Endodermal cell (in vitro differentiated cells): Measurements from ENCODE around the gene SPOCK2. TPM values are rescaled to one million over a fixed set of nuclear protein-coding genes. Genes with fewer than 3 reads are reported as not detected.

Experiments used
- DNase-seq: peaks from one replicate; pipeline ENCODE4 v3.0.0-alpha.2; 2017
- H3K27ac ChIP-seq: 2 replicates; pipeline ENCODE4 v1.5.1; 2013; ENCODE audit warnings: mild to moderate bottlenecking, low read depth, low read length, moderate library complexity
- H3K27me3 ChIP-seq: 2 replicates; pipeline ENCODE4 v1.6.1; 2013; ENCODE audit warnings: mild to moderate bottlenecking, low read length, moderate library complexity; ENCODE audit not compliant: insufficient read depth, control insufficient read depth, poor library complexity, severe bottlenecking
- H3K36me3 ChIP-seq: 2 replicates; pipeline ENCODE4 v1.7.0; 2013; ENCODE audit warnings: mild to moderate bottlenecking, low read length, moderate library complexity; ENCODE audit not compliant: control insufficient read depth, insufficient read depth
- H3K4me1 ChIP-seq: one replicate; pipeline ENCODE4 v1.7.0; 2013; ENCODE audit warnings: low read length; ENCODE audit not compliant: control insufficient read depth, insufficient read depth
- H3K4me3 ChIP-seq: 2 replicates; pipeline ENCODE4 v1.5.1; 2013; ENCODE audit warnings: mild to moderate bottlenecking, low read length, moderate library complexity
- H3K9ac ChIP-seq: 2 replicates; pipeline ENCODE4 v1.6.1; 2013; ENCODE audit warnings: mild to moderate bottlenecking, low read length, moderate library complexity; ENCODE audit not compliant: poor library complexity, severe bottlenecking; ENCODE audit errors: extremely low read depth
- H3K9me3 ChIP-seq: 2 replicates; pipeline ENCODE4 v1.6.1; 2013; ENCODE audit warnings: mild to moderate bottlenecking, low read length, moderate library complexity; ENCODE audit not compliant: control insufficient read depth
- H3K27ac Mint-ChIP-seq: 2 replicates; pipeline ENCODE4 v1.8.0; 2020; ENCODE audit warnings: mixed read lengths
- H3K27me3 Mint-ChIP-seq: 2 replicates; pipeline ENCODE4 v1.8.0; 2021; ENCODE audit warnings: mild to moderate bottlenecking, mixed read lengths; ENCODE audit not compliant: insufficient read depth
- H3K36me3 Mint-ChIP-seq: 2 replicates; pipeline ENCODE4 v1.8.0; 2020; ENCODE audit warnings: low read depth, mixed read lengths
- H3K4me1 Mint-ChIP-seq: 2 replicates; pipeline ENCODE4 v1.8.0; 2020; ENCODE audit warnings: mixed read lengths
- H3K4me3 Mint-ChIP-seq: 2 replicates; pipeline ENCODE4 v1.8.0; 2020; ENCODE audit warnings: mild to moderate bottlenecking, moderate library complexity, mixed read lengths
- H3K9me3 Mint-ChIP-seq: 2 replicates; pipeline ENCODE4 v1.8.0; 2020; ENCODE audit warnings: mild to moderate bottlenecking, mixed read lengths
- WGBS, 2 experiments: methylation state at CpG; one replicate each; pipeline versions ENCODE4 v1.1.5 to v1.1.7; 2013; ENCODE audit warnings: missing lambda C conversion rate in 2 of 2, mixed read lengths in 1 of 2; ENCODE audit not compliant: insufficient coverage in 1 of 2, insufficient read length in 1 of 2; 5-methylcytosine and 5-hydroxymethylcytosine counted together
- total RNA-seq, 2 donors: library from RNA; stranded (reverse); fragmentation: NEBNext Ultra II Directional in 1 of 2; extraction: Animal tissue kit (Norgen Biotek cat#: 25700) in 1 of 2; gene quantifications; 2 replicates in 1 of 2; 3 replicates in 1 of 2; pipeline ENCODE4 v1.2.1, GENCODE V29; 2021
- TF ChIP-seq, protein P1 (sequence below): fragments of 200-600 bp; sonication (generic); conservative IDR thresholded peaks from 2 replicates; pipeline ENCODE4 v1.5.0; 2021; ENCODE audit warnings: antibody characterized with exemption, mild to moderate bottlenecking

SPOCK2 gene
- total RNA-seq, 2 donors from 2014 or later = 1.6 to 3.7 TPM

DNA sequence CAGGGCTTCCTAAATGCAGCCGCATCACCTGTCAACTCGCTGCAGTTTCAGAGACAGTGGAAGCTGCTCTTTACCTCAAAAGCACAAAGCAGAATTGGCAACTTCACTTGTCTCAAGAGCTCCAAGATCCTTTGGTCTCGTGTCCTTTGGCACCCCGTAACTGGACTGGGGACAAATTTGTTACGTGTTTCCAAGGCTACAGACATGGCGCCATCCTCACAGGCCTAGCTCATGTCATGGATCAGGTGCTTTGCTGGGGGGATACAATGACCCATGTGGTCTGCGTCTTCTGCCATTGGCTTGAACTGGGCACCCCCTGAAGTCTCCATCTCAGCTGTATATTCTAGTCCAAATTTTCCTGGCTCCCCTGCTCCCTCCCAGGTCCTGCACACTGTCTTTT, 75.6 kb downstream of the SPOCK2 start:
- no peak overlapping the region for H3K27ac Mint-ChIP-seq
- Histone ChIP-seq H3K36me3 (peaks cover 17% of the 10 kb centered on the region), H3K4me3 (no peak overlapping the region), H3K9ac (no peak overlapping the region), H3K27me3 (no peaks in the 10 kb centered on the region), H3K9me3 (no peaks in the 10 kb centered on the region), H3K27ac (no peak overlapping the region), H3K4me1 (peaks cover 10% of the 10 kb centered on the region)
- 80 to 84% methylated on average over 7 of the region's 7 CpGs for WGBS, 2 experiments
- no peak overlapping the region for H3K4me3 Mint-ChIP-seq
- no peaks in the 10 kb centered on the region for H3K9me3 Mint-ChIP-seq
- peaks cover 12% of the 10 kb centered on the region for H3K4me1 Mint-ChIP-seq
- H3K27me3 Mint-ChIP-seq = no peaks in the 10 kb centered on the region
- no peak for DNase-seq
- TF ChIP-seq, protein P1, sequence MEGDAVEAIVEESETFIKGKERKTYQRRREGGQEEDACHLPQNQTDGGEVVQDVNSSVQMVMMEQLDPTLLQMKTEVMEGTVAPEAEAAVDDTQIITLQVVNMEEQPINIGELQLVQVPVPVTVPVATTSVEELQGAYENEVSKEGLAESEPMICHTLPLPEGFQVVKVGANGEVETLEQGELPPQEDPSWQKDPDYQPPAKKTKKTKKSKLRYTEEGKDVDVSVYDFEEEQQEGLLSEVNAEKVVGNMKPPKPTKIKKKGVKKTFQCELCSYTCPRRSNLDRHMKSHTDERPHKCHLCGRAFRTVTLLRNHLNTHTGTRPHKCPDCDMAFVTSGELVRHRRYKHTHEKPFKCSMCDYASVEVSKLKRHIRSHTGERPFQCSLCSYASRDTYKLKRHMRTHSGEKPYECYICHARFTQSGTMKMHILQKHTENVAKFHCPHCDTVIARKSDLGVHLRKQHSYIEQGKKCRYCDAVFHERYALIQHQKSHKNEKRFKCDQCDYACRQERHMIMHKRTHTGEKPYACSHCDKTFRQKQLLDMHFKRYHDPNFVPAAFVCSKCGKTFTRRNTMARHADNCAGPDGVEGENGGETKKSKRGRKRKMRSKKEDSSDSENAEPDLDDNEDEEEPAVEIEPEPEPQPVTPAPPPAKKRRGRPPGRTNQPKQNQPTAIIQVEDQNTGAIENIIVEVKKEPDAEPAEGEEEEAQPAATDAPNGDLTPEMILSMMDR = no peak
- H3K36me3 Mint-ChIP-seq = peaks cover 7% of the 10 kb centered on the region

DNA sequence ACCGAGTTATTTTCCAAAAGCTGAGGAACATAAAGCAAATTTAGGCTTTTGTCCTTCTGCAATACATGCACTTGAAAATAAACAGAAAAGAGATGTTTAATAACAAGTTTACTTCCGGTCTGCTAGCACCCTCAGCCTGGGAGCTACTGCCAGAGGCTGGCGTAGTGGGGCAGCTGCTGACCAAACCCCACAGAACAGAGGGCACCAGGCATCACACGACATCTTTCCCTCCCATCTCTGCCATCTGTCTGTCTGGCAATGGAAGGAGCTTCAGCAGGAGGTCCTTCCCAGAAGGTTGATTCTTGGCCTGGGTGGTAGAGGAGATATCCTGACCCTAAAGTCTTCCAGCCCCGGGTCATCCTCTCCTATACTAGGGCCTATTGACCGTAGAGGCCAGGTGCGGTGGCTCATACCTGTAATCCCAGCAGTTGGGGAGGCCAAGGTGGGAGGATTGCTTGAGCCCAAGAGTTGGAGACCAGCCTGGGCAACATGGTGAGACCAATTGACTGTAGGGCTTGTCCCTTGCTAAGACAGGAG, 76.3 kb downstream of the SPOCK2 start:
- 91 to 100% methylated on average over 3 to 7 of the region's 7 CpGs for WGBS, 2 experiments
- Mint-ChIP-seq H3K9me3 (no peaks in the 10 kb centered on the region), H3K27ac (no peak overlapping the region), H3K27me3 (no peaks in the 10 kb centered on the region), H3K4me1 (peaks cover 9% of the 10 kb centered on the region), H3K36me3 (peaks cover 8% of the 10 kb centered on the region), H3K4me3 (no peak overlapping the region)
- TF ChIP-seq, protein P1 = no peak
- Histone ChIP-seq H3K9ac (no peak overlapping the region), H3K27ac (no peak overlapping the region), H3K36me3 (peaks cover 17% of the 10 kb centered on the region), H3K4me3 (no peak overlapping the region), H3K4me1 (peaks cover 6% of the 10 kb centered on the region), H3K27me3 (no peaks in the 10 kb centered on the region), H3K9me3 (no peaks in the 10 kb centered on the region)
- DNase-seq = no peak

DNA sequence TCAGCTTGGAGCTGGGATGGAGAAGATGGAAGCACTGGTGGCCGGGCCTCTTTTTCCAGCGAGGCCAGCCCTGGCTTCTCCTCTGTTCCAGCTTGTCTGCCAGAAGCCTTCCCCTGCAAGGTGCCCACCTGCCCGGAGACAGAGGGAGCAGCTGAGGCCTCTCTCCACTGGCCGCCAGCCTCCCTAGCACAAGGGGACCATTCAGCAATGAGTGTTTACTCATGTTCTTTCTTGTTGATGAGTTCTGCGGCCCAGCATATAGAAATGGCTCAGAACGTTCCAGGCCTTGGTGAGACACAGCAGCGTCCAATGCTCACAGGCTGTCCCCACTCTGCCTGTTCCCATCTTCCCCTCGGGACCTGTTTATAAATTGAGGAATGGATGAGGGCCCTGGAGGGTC, 76.9 kb downstream of the SPOCK2 start:
- no peak for DNase-seq
- H3K27me3 Mint-ChIP-seq = no peaks in the 10 kb centered on the region
- H3K27me3 ChIP-seq = no peaks in the 10 kb centered on the region
- WGBS, 2 experiments = 93 to 100% methylated on average over 3 to 8 of the region's 8 CpGs
- H3K9me3 Mint-ChIP-seq = no peaks in the 10 kb centered on the region
- no peak overlapping the region for H3K9ac ChIP-seq
- no peak overlapping the region for H3K4me3 Mint-ChIP-seq
- H3K36me3 Mint-ChIP-seq = peaks cover 11% of the 10 kb centered on the region
- no peak overlapping the region for H3K27ac Mint-ChIP-seq
- peaks cover 17% of the 10 kb centered on the region for H3K36me3 ChIP-seq
- H3K4me3 ChIP-seq = no peak overlapping the region
- no peak overlapping the region for H3K27ac ChIP-seq
- H3K4me1 Mint-ChIP-seq = peaks cover 9% of the 10 kb centered on the region
- H3K4me1 ChIP-seq = peaks cover 6% of the 10 kb centered on the region
- no peaks in the 10 kb centered on the region for H3K9me3 ChIP-seq
- TF ChIP-seq, protein P1 = no peak
